Vagina (tissue), 2 donors: Measurements from ENCODE around the gene SEMA3B.

Source experiments
- POLR2A ChIP-seq, 2 donors: fragments of 450-650 bp; IDR thresholded peaks; one replicate each; pipeline ENCODE4 v1.6.1; 2017; ENCODE audit warnings: antibody characterized with exemption in 2 of 2, mild to moderate bottlenecking in 2 of 2, moderate library complexity in 2 of 2
- POLR2AphosphoS5 ChIP-seq, 2 donors: sonication (generic); formaldehyde crosslinking; IDR thresholded peaks; one replicate each; pipeline ENCODE4 v1.9.0; 2017; ENCODE audit warnings: antibody characterized with exemption in 2 of 2, mild to moderate bottlenecking in 2 of 2, low read depth in 1 of 2; ENCODE audit not compliant: insufficient read depth in 1 of 2
- TF ChIP-seq, protein P1 (sequence below), 3 experiments: fragments of 450-650 bp in 2 of 3; fragments of 200-600 bp in 1 of 3; sonication (generic) in 1 of 3; IDR thresholded peaks; one replicate each; pipeline ENCODE4 v1.5.1; 2017 to 2019; ENCODE audit warnings: antibody characterized with exemption in 3 of 3, mild to moderate bottlenecking in 2 of 3, moderate library complexity in 2 of 3

DNA sequence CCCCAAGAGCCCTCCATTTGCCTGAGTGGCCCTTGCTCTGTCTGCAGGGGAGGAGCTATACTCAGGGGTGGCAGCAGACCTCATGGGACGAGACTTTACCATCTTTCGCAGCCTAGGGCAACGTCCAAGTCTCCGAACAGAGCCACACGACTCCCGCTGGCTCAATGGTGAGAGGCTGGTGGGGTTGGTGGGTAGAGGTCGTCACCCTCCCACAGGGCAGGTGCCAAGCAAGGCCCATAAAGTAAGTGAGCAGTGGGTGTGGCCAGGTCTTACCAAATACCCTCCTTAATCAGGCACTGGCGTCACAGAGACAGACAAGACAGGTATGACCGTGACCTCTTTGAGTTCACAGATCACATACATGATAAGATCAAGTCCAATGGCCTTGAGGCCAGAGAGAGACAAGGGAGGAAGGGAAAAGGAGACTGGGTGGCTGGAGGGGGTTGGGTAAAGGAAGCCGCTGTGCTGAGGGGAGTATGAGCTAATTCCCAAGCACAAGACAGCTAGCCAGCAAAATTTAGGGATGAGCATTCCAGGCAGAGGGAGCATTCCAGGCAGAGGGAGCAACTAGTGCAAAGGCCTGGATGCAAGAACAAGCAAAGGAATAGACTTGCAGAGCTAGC is 2.5 kb downstream of the SEMA3B start:
- TF ChIP-seq POLR2A (IDR thresholded peaks at IDR 0.05) (no peak), POLR2AphosphoS5 (IDR thresholded peaks at IDR 0.05; ENCODE audit: insufficient read depth in 1 of 2, low read depth in 1 of 2) (no peak)
- TF ChIP-seq, protein P1, sequence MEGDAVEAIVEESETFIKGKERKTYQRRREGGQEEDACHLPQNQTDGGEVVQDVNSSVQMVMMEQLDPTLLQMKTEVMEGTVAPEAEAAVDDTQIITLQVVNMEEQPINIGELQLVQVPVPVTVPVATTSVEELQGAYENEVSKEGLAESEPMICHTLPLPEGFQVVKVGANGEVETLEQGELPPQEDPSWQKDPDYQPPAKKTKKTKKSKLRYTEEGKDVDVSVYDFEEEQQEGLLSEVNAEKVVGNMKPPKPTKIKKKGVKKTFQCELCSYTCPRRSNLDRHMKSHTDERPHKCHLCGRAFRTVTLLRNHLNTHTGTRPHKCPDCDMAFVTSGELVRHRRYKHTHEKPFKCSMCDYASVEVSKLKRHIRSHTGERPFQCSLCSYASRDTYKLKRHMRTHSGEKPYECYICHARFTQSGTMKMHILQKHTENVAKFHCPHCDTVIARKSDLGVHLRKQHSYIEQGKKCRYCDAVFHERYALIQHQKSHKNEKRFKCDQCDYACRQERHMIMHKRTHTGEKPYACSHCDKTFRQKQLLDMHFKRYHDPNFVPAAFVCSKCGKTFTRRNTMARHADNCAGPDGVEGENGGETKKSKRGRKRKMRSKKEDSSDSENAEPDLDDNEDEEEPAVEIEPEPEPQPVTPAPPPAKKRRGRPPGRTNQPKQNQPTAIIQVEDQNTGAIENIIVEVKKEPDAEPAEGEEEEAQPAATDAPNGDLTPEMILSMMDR (IDR thresholded peaks at IDR 0.05) = no peak
